Measurements from ENCODE around the gene ECE2.

- TF ChIP-seq CTCF (IDR thresholded peaks at IDR 0.05): no peak
- no peak for TF ChIP-seq POLR2A (IDR thresholded peaks at IDR 0.05)
Measured at GRCh38 chr3:184236636-184237035, 39.2 kb upstream of the ECE2 start.

All from right lobe of liver (tissue), 4 donors.